ENCODE results near the gene IL3RA.
"Not testable (repeated sequence)": the region's sequence is repeated elsewhere in the genome, so short reads cannot be mapped to it uniquely, and the experiment has no call there.

IL3RA gene

GRCh38 chrX:1336331-1336943, at the start of gene IL3RA:
IL3RA (plus strand) TSS chrX:1336785; CDS start chrX:1341766, 4,981 bp downstream.
- DNase-seq (ENCODE audit: low read depth): no peak

DNA sequence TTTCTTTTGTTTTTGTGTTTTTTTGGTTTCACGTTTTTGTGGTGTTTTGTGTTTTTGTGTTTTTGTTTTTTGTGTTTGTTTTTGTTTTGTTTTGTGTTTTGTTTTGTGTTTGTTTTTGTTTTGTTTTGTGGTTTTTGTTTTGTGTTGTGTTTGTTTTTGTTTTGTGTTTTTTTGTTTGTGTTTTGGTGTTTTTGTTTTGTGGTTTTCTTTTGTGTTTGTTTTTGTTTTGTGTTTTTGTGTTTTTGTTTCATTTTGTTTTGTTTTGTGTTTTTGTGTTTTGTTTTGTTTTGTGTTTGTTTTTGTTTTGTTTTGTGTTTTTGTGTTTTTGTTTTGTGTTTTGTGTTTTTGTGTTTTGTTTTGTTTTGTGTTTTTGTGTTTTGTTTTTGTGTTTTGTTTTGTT, 47.0 kb upstream of the IL3RA start:
- DNase-seq (ENCODE audit: low read depth): no peak

DNA sequence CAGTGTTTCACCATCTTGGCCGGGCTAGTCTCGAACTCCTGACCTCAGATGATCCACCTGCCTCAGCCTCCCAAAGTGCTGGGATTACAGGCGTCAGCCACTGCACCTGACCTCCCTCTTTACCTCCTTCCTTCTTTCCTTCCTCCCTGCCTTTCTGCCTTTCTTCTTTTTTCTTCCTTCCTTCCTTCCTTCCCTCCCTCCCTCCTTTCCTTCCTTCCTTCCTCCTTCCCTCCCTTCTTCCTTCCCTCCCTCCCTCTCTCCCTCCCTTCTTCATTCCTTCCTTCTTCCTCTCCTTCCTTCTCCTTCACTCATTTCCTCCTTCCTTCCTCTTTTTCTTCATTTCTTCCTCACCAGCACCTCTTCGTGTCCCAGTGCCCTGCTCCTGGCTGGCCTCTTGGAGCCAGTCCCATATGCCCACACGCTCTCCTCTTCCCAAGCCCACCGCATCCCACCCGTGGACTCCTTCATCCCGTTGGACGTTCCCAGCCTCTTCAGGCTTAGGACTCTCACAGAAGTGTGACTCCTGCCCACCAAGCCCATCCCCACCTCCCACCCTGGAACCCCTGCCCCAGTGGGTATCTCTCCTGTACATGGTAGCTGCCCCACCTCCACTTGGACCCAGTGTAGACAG, 45.4 kb upstream of the IL3RA start:
- no peak for DNase-seq (ENCODE audit: low read depth)

- no peak for DNase-seq (ENCODE audit: low read depth)
These were observed 43.9 kb upstream of the IL3RA start for GRCh38 chrX:1292575-1293290.

GRCh38 chrX:1294301-1295067, 42.1 kb upstream of the IL3RA start:
- DNase-seq (ENCODE audit: low read depth): no peak

GRCh38 chrX:1295550-1295949, 41.0 kb upstream of the IL3RA start:
- DNase-seq (ENCODE audit: low read depth): no peak

DNA sequence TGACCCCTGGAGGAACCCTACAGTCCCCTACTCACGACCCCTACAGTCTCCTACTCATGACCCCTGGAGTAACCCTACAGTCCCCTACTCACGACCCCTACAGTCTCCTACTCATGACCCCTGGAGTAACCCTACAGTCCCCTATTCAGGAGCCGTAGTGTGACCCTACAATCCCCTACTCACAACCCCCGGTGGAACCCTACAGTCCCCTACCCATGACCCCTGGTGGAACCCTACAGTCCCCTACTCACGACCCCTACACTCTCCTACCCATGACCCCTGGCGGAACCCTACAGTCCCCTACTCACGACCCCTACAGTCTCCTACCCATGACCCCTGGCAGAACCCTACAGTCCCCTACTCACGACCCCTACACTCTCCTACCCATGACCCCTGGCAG, 39.0 kb upstream of the IL3RA start:
- not testable (repeated sequence) for DNase-seq (ENCODE audit: low read depth)

DNA sequence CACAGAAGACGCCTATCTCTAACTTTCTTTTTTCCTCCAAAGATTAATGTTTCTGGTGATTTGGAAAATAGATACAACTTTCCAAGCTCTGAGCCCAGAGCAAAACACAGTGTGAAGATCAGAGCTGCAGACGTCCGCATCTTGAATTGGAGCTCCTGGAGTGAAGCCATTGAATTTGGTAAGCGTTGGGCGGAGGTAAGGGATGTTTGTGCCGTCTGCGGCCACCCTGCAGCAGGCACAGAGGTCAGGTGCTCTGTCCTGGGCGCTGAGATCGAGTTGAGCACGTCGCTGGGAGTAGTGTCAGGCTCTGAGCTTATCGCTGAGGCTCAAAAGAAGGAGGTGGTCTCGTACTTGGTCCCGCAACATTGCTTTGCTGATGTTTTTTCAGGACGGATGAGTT, 36.1 kb upstream of the IL3RA start:
- DNase-seq (ENCODE audit: low read depth): no peak

DNA sequence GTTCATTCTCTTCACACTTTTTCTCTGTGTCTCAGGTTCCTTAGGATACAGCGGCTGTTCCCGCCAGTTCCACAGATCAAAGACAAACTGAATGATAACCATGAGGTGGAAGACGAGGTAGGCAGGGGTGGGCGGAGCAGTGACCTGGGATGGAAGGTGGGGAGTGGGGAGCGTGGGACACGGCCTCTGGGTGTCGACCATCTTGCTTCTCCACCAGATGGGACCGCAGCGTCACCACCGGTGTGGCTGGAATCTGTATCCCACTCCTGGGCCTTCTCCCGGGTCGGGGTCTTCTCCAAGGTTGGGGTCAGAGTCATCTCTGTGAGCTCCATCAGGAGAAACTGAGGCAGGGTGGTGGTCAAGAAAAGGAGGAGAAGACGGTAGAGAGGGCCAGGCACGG, 31.2 kb upstream of the IL3RA start:
- DNase-seq (ENCODE audit: low read depth): no peak

GRCh38 chrX:1306909-1307625, 29.5 kb upstream of the IL3RA start:
- DNase-seq (ENCODE audit: low read depth): no peak

DNA sequence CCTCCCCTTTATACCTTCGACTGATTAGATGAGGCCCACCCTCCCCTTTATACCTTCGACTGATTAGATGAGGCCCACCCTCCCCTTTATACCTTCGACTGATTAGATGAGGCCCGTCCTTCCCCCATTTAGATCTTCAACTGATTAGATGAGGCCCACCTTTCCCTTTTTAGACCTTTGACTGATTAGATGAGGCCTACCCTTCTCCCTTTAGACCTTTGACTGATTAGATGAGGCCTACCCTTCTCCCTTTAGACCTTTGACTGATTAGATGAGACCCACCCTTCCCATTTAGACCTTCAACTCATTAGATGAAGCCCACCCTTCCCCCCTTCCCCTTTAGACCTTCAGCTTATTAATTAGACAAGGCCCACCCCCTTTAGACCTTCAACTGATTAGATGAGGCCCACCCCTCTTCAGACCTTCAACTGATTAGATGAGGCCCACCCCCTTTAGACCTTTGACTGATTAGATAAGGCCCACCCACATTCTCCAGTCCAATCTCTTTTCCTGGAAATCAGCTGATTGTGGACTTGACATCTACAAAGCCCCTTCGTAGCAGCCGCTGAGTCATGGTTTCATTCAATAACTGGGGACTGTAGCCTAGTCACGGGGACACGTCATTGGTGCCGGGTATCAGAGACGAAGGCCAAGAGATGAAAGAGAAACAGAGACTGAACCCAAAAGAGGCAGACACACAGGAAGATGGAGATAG, 28.8 kb upstream of the IL3RA start:
- DNase-seq (ENCODE audit: low read depth): no peak

DNA sequence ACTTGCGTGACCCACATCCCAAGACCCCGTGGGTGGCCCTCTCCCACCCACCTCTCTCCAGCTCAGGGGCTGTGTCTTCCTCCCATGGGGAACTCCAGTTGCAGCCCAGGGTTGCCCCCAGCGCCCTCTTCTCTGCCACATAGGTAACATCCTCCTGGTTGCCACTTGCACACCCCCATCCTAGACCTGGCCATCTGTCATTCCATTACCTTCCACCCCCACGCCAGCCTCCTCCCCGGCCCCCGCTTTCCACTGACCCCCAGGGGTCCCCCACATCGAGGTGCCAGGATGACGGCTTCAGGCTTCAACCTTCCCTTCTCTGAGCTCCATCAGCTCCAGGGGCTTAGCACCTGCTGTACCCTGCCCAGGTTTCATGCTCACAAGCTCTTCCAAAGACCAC, 28.1 kb upstream of the IL3RA start:
- no peak for DNase-seq (ENCODE audit: low read depth)

DNA sequence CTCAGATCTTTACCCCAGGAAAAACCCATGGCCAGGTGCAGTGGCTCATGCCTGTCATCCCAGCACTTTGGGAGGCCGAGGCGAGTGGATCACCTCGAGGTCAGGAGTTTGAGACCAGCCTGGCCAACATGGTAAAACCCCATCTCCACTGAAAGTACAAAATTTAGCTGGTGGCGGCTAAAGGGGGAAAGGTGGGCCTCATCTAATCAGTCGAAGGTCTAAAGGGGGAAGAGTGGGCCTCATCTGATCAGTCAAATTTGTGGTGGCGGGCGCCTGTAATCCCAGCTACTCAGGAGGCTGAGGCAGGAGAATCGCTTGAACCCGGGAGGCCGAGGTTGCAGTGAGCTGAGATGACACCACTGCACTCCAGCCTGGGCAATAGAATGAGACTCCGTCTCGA, 27.7 kb upstream of the IL3RA start:
- DNase-seq (ENCODE audit: low read depth): not testable (repeated sequence)

- no peak for DNase-seq (ENCODE audit: low read depth)
These were observed 22.8 kb upstream of the IL3RA start for GRCh38 chrX:1313788-1314187.

DNA sequence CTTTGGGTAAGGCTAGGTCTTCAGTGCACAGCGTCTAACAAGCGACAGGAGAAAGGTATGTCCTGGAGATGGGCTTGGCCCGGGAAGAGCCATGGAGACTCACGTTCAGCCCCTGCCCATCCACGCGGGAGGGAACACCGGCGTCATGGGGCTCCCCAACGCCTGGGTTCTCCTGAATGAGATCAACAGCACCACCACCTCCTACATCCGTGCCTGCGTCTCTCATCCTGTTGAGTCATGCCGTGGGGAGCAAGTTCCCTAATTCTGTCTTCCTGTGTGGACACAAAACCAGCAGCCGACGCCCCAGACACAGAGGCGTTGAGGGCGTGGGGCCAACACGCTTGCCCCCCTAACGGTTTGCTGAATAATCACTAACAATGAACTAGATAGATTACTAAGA, 20.1 kb upstream of the IL3RA start:
- DNase-seq (ENCODE audit: low read depth): no peak

DNA sequence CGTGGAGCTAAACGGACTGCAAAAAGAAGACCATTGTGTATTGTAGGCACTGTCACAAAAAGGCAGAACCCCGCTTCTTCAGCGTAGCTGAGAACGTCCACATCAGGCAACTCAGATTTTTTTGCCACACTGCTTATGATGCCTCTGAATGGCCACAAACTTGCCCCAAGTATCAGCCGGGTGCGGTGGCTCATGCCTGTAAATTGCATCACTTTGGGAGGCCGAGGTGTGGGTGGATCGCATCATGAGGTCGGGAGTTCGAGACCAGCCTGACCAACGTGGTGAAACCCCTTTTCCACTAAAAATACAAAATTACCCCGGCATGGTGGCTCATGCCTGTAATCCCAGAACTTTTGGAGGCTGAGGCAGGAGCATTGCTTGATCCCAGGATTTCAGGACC, 14.9 kb upstream of the IL3RA start:
- DNase-seq (ENCODE audit: low read depth): no peak

DNA sequence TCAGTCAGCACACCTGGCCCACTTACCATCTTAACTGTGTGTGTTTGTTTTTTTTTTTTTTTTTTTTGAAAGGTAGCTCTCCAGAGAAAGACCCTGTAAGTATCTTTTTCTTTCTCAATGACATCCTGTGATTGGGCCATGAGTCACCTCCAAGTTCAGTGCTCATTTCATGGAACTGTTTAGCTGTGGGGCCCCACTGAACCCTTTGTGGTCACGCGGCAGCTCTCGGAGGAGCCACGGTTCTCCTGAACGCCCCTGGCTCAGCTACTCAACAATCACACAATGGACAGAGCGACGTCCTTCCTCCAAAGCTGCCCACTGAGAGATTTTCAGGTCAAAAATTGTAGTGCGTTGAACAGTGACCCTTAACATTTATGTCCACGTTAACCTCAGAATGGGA, 14.2 kb upstream of the IL3RA start:
- no peak for DNase-seq (ENCODE audit: low read depth)

- peak; percentile 12 for DNase-seq (ENCODE audit: low read depth)
These were observed 13.3 kb upstream of the IL3RA start for GRCh38 chrX:1323315-1323714.

DNA sequence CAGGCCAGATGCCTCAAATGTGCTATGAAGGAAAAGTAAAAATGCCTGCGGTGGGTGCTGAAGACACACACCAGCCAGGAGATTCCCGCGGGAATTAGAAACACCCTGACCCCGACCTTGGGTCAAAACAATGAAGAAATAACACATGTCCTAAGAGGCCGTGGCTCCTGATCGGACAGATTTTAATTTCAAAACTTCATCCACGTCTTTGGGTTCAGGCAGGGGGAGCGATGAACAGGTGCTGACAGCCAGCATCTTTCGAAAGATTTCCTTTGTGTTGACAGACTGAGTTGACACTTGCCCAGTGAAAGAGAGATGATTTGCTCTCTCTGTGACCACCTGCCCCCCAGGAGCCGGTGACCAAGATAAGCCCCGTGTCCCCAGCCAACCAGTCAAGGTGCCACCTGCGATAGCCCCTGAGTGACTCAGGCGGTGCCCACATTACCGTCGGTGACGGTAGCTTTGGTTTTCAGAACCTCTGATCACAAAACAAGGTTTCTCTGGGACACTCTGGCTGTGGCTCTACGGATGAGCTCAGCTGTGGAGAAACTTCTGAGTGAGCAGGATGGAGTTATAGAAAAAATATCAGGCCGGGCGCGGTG, 11.0 kb upstream of the IL3RA start:
- no peak for DNase-seq (ENCODE audit: low read depth)

DNA sequence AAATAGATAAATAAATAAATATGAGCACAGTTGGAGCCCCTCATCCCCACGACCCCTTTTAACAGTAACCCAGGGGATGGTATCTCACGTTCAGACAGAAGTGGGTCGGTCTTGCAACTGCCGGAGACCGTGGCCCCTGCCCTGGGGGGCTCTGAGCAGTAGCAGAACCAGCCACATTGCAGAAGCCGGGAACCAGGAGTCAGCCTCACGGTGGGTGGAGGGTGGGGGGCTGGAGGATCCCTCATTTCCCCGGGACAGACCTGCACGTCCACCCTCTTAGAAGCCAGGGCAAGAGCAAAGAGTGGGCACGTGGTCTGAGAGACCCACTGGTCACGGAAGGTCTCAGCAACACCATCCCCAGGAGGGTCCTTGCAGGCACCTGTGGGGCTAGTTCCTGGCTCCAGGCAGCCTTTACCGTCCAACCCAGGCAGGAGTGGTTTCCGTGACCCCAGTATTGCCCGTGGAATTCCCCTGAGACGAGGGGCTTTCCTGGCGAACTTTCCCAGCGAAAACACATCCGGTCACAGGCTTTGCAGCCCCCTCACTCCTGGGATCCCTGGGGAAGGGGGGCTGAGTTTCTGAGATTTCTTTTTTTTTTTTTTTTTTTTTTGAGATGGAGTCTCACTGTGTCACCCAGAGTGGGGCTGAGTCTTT, 8.8 kb upstream of the IL3RA start:
- no peak for DNase-seq (ENCODE audit: low read depth)

GRCh38 chrX:1330605-1331004, 6.0 kb upstream of the IL3RA start:
- no peak for DNase-seq (ENCODE audit: low read depth)
